NCI-H526 (cell line): Measurements from ENCODE around the gene SMYD3.
A peak's percentile ranks its signal among the peaks of the same experiment; 100 is the strongest.

ENCODE experiments used
- DNase-seq, 2 experiments: peaks; one replicate each; lab custom pipeline; 2025; lab: John Stamatoyannopoulos, UW

The SMYD3 gene

GRCh38 chr1:246176126-246177024 is 330.7 kb downstream of the SMYD3 start:
- no peak for DNase-seq

DNA sequence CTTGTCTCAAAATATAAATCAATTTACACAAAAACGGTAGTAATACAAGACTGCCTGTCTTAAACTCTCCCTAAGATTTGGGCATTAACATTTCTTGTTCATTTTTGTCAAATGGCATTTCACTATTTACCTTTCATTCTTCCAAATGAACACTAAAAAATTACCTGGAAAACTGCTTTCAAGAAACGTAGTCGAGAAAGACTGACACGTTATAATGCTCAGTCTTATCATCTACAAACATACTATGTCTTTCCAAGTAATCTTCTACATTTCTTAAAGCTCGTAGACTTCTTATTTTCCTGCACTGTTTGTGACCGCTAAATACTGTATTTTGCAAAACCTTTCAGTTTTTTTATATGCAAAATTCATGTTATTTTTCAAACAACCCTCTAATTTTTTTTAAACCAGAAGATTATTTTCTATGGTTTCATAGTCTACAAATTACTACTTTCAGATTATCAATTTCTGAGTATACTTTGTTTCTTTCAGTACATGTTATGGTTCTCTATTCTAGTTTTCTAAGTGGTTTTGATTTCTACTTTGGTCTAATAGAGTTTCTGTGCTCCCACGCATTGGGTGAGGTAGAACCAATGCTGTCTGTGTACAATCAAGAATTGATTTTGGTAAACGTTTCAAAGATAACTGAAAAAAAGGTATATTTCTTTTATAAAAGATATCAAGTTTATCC is 336.4 kb downstream of the SMYD3 start:
- no peak for DNase-seq

DNA sequence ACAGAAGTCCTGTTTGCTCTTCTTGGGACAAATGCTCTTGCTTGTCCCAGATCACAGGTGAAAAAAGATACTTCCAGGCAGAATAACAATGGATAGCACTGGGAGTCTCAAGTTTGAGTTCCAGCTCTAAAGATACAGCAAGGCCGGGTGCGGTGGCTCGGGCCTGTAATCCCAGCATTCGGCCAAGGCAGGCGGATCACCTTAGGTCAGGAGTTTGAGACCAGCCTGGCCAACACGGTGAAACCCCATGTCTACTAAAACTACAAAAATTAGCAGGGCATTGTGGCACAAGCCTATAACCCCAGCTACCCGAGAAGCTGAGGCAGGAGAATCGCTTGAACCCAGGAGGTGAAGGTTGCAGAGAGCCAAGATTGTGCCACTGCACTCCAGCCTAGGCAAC is 337.6 kb downstream of the SMYD3 start:
- DNase-seq = no peak

- no peak for DNase-seq
Observed at GRCh38 chr1:246169019-246169418, 338.1 kb downstream of the SMYD3 start.

DNA sequence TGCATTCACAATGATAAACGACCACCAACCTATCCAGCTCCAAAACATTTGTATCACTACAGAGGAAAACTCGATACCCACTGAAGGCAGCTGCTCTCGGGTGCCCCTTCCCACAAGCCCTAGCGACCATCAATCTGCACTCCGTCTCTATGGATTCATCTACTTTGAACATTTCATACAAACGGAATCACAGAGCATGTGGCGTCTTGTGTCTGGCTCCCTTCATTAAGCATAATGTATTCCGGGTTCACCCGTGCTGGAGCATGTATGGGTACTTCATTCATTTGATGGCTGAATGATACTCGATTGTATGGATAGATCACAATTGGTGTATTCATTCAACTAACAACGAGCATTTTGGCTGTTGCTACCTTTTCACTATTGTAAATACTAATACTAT is 340.2 kb downstream of the SMYD3 start:
- peak; percentile 77 to 85 for DNase-seq

- peak; percentile 84 to 92 for DNase-seq
Observed at GRCh38 chr1:246165826-246166709, 341.0 kb downstream of the SMYD3 start.

DNA sequence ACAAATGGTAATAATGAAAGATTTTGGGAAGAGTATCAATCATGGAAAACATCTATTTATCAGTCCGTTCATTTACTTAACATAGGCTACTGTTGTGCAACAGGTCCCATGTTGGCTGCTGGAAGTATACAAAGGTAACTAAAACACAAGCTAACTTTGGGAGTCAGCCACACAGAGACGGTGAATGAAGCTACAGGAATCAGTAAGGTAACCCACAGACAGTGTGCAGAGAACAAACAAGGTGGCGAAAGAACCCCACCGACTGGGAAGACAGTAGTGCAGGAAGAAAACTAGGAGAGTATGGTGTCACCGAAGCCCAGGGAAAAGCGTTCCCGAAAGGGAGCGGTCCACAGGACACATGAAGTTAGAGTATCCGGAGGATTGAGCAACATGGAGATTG is 342.3 kb downstream of the SMYD3 start:
- no peak for DNase-seq

GRCh38 chr1:246162560-246162959 is 344.5 kb downstream of the SMYD3 start:
- DNase-seq = no peak

- DNase-seq = no peak
Observed at GRCh38 chr1:246161626-246162025, 345.5 kb downstream of the SMYD3 start.

- peak; percentile 71 to 78 for DNase-seq
Observed at GRCh38 chr1:246160905-246161304, 346.2 kb downstream of the SMYD3 start.

GRCh38 chr1:246160374-246160773 is 346.7 kb downstream of the SMYD3 start:
- DNase-seq = no peak

GRCh38 chr1:246159279-246160227 is 347.5 kb downstream of the SMYD3 start:
- DNase-seq = peak in 1 of 2 experiments; percentile 4

DNA sequence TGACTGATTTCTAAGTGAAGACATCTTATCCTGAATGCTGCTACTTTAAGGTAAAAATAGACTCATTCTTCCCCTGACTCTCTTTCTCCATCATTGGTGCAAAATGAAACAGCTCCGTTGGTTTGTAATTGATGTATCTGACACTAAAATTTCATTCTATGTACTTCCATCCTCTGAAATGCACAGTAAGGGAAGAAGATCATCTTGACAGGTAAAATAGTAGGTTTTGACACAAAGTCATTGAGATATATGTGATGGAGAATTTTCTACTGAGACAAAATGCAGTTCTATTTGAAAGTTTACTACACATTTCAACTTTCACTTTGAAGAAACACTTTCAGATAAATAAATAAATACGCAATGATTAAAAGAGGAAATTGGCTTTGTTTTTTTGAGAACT is 348.9 kb downstream of the SMYD3 start:
- no peak for DNase-seq

DNA sequence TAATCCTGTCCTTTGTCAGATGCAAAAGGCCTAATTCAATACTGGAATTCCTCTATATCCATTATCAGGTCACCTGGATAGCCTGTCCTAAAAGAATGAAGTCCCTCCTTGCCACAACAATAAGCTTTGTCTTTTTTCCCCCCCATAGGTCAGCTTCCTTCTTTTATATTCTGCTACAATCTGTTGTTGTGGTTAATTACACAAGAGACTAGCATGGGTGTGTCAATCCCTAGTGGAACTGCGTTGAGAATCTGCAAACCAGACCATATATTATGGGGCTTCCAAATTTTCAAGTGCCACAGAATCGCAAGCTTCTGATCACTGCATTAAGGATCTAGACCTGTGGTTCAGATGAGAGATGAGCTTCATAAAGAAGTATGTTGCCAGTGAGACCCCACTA is 349.6 kb downstream of the SMYD3 start:
- no peak for DNase-seq

DNA sequence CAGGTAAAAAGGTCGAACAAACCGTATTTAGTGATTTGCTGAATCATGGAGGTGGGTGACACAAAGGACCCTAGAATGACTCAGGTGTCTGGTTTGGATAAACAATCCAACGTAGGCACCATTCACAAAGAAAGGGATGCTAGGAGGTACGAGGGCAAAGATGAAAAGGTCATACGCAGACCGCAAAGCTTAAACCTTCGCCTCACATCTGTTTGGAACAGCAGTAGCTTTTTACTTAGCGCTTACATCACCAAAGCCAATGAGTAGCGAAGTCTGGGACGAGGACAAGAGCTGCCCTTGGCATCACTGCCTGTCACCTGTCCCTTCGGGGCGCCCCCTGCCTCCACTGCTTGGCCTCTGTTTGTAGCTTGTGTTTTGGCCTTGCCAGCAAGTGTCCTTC is 350.2 kb downstream of the SMYD3 start:
- DNase-seq = no peak

DNA sequence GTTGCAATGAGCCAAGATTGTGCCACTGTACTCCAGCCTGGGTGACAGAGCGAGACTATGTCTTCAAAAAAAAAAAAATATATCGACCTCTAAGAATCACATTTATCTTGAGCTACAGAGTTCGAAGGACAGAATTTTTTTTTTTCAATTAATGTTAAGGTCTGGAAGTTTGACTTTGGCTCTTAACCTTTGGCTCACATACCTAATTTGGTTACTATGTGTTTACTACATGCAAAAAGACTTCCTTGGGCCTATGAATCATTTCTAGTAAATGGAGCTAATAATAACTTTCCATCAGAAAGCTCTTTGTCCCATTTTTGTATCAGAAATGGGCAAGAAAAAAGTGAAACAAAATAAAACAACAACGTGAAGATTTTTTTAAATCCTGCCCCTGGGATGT is 351.2 kb downstream of the SMYD3 start:
- DNase-seq = no peak

DNA sequence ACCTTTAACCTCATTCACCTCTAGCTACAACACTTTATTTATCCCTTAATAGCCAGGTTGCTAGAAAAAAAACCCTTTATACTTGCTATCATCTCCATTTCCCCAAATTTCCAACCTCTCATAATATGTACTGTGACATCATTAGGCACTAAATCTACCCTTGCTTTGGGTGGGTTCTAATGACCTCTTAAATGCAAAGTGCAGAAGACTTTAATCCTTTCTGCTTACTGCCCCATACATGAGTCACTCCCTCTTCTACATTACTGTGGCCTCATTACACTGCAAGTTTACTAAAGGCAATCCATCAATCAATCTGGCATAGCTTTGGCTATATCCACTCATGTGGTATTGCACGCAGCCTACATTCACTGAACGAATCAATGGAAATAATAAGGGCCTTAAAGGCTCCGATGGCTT is 353.3 kb downstream of the SMYD3 start:
- DNase-seq = no peak

DNA sequence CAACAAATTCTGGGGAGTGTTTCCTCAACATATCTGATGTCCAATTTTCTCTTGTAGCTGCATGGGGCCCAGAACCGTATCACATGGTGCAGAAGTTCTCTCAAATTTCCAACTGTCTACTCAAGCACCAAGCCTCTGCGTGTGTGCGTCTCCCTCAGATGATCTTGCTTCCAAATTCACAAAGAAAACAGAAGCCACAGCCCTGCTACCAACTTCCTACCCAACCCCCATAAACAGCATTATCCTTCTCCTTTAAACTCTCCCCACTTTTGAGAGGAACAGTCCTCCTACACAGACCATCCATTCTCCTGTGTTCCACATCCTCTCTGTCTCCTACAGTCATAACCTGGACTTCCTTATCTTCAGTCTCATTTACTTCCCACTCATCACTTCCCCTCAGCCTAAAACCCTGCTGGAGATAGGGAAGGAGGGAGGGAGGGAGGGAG is 354.1 kb downstream of the SMYD3 start:
- DNase-seq = no peak

GRCh38 chr1:246151796-246152434 is 355.2 kb downstream of the SMYD3 start:
- no peak for DNase-seq

- DNase-seq = no peak
Observed at GRCh38 chr1:246149543-246149942, 357.5 kb downstream of the SMYD3 start.
